ENCODE data around the gene GSTA1.
A peak's percentile ranks its signal among the peaks of the same experiment; 100 is the strongest.
"Not testable (repeated sequence)": the region's sequence is repeated elsewhere in the genome, so short reads cannot be mapped to it uniquely, and the experiment has no call there.

Gene GSTA1

DNA sequence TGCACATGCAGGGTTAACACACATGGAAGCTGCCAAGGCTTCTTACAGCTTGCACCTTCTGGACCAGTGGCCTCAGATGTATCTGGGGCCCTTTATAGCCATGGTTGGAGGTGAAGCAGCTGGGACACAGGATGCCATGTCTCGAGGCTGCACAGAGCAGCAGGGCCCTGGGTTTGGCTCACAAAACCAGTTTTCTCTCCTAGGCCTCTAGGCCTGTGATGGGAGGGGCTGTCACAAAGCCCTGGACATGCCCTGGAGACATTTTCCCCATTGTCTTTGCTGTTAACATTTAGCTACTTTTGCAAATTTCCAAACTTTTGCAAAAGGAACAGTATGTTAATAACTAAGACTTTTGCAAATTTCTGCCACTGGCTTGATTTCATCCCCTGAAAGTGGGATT, 18.2 kb upstream of the GSTA1 start:
- TF ChIP-seq, protein P1, sequence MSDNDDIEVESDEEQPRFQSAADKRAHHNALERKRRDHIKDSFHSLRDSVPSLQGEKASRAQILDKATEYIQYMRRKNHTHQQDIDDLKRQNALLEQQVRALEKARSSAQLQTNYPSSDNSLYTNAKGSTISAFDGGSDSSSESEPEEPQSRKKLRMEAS (IDR thresholded peaks at IDR 0.05; ENCODE audit: low read depth, low read length), result no peak
- no peak for TF ChIP-seq POLR2A (IDR thresholded peaks at IDR 0.05; ENCODE audit: extremely low read depth, insufficient read length)
- no peak for TF ChIP-seq MYC (IDR thresholded peaks at IDR 0.05; ENCODE audit: low read depth, low read length)
- TF ChIP-seq, protein P2, sequence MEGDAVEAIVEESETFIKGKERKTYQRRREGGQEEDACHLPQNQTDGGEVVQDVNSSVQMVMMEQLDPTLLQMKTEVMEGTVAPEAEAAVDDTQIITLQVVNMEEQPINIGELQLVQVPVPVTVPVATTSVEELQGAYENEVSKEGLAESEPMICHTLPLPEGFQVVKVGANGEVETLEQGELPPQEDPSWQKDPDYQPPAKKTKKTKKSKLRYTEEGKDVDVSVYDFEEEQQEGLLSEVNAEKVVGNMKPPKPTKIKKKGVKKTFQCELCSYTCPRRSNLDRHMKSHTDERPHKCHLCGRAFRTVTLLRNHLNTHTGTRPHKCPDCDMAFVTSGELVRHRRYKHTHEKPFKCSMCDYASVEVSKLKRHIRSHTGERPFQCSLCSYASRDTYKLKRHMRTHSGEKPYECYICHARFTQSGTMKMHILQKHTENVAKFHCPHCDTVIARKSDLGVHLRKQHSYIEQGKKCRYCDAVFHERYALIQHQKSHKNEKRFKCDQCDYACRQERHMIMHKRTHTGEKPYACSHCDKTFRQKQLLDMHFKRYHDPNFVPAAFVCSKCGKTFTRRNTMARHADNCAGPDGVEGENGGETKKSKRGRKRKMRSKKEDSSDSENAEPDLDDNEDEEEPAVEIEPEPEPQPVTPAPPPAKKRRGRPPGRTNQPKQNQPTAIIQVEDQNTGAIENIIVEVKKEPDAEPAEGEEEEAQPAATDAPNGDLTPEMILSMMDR (IDR thresholded peaks at IDR 0.05; ENCODE audit: low read depth, low read length), result no peak
- no peak overlapping the region for H3K4me3 ChIP-seq (ENCODE audit: low read depth, low read length)
- DNase-seq (ENCODE audit: low read depth), result no peak

- no peak for TF ChIP-seq MYC (IDR thresholded peaks at IDR 0.05; ENCODE audit: low read depth, low read length)
- TF ChIP-seq, protein P1 (IDR thresholded peaks at IDR 0.05; ENCODE audit: low read depth, low read length), result no peak
- no peak for TF ChIP-seq POLR2A (IDR thresholded peaks at IDR 0.05; ENCODE audit: extremely low read depth, insufficient read length)
- TF ChIP-seq, protein P2 (IDR thresholded peaks at IDR 0.05; ENCODE audit: low read depth, low read length), result no peak
- no peak for DNase-seq (ENCODE audit: low read depth)
These were observed 16.6 kb upstream of the GSTA1 start for GRCh38 chr6:52820198-52820597.

DNA sequence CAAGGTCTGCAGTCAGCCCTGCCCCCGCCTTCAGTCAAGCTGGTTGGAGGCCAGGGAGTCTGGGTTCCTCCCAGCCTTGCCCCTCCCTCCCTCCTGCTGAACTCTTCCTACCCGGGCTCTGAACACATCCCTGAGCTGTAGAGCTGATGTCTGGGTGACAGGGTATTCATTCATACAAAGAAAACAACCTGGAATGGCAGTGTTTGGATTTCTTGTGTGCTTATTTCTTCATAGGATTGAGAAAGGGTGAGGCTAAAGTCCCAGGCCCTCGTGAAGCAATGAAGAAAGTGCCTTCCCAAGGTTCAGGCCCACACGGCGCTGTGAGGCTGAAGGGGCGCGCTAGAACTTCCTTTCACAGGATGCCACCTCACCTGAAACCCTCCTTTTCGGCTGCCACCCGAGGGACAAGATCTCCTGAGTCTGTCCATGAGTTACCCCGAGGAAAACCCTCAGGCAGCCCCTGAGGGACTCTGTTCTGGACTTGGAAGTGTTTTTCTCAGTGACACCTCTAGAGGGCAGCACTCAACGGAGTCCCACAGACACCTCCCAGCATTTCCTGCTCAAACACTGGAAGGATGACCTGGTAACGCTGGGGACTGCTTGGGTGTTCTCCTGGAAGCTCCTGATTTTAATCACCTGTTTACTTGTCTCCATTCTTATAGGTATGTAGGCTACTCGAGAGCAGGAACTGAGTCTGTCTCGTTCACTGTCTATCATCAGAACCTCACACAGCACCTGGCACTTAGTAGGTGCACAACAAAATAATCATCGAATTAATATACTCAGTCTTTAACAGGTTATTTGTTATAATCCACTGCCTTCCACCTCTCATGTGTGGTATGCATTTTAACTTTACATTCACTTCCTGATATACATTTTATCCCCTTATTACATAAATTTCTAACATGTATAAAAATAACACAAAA, 11.8 kb upstream of the GSTA1 start:
- no peak overlapping the region for H3K4me3 ChIP-seq (ENCODE audit: low read depth, low read length)
- peak; percentile 46 for DNase-seq (ENCODE audit: low read depth)
- TF ChIP-seq, protein P2 (IDR thresholded peaks at IDR 0.05; ENCODE audit: low read depth, low read length), result peak; percentile 73
- TF ChIP-seq POLR2A (IDR thresholded peaks at IDR 0.05; ENCODE audit: extremely low read depth, insufficient read length), result no peak

More at GRCh38 chr6:52820198-52820597, 16.6 kb upstream of the GSTA1 start:
- H3K4me3 ChIP-seq (ENCODE audit: low read depth, low read length), result no peak overlapping the region

- DNase-seq (ENCODE audit: low read depth); H3K4me3 ChIP-seq (ENCODE audit: low read depth, low read length): not testable (repeated sequence)
These were observed 10.9 kb upstream of the GSTA1 start for GRCh38 chr6:52814545-52814944.

GRCh38 chr6:52809777-52810176, 6.2 kb upstream of the GSTA1 start:
- not testable (repeated sequence) for DNase-seq (ENCODE audit: low read depth); H3K4me3 ChIP-seq (ENCODE audit: low read depth, low read length)

DNA sequence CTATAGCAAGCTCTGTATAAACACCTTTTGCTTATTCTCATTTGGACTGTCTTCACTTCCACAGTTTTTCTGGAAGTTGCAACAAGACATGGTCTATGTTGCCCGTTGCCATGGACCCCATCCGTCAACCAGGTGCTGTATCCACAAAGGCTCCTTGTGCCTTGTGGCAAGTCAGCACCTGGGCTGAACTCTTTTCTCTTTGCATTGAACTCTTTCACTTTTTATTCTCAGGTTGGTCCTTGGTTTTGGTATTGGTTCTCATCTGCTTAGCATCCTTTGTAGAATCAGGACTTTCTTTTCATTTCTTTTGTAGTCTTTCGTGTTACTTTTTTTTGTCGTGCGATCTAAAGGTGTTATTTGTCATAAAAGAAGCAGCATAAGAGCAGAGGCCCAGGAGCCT, 5.0 kb upstream of the GSTA1 start:
- TF ChIP-seq, protein P1 (IDR thresholded peaks at IDR 0.05; ENCODE audit: low read depth, low read length), result no peak
- no peak for TF ChIP-seq POLR2A (IDR thresholded peaks at IDR 0.05; ENCODE audit: extremely low read depth, insufficient read length)
- no peak for TF ChIP-seq MYC (IDR thresholded peaks at IDR 0.05; ENCODE audit: low read depth, low read length)
- TF ChIP-seq, protein P2 (IDR thresholded peaks at IDR 0.05; ENCODE audit: low read depth, low read length), result no peak
- H3K4me3 ChIP-seq (ENCODE audit: low read depth, low read length), result no peak overlapping the region
- DNase-seq (ENCODE audit: low read depth), result no peak

DNA sequence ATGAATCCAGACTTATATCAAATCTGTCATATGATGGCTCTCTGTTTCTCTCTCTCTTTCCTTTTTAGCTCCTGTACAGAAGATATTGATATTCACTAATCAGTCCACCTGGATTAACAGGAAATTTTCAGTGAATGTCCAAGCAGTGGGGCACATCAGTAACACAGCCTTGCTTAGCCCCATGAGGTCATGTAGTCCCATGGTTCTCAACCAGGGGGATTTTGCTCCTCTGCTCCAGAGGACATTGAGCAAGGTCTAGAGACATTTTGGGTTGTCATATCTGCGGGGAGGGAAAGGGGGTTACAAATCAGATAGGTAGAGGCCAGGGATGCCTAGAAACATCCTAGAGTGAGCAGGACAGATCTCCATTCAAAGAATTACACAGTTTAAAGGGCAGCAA, 810 bp downstream of the GSTA1 start:
- H3K4me3 ChIP-seq (ENCODE audit: low read depth, low read length), result no peak overlapping the region
- DNase-seq (ENCODE audit: low read depth), result no peak
- TF ChIP-seq MYC (IDR thresholded peaks at IDR 0.05; ENCODE audit: low read depth, low read length), result no peak
- TF ChIP-seq POLR2A (IDR thresholded peaks at IDR 0.05; ENCODE audit: extremely low read depth, insufficient read length), result no peak
- TF ChIP-seq, protein P2 (IDR thresholded peaks at IDR 0.05; ENCODE audit: low read depth, low read length), result no peak
- TF ChIP-seq, protein P1 (IDR thresholded peaks at IDR 0.05; ENCODE audit: low read depth, low read length), result no peak

Data from NB4 (cell line).